Sigmoid colon (tissue), 7 donors: Measurements from ENCODE around the gene UBN1. TPM values are rescaled to one million over a fixed set of nuclear protein-coding genes. Genes with fewer than 3 reads are reported as not detected.

Source experiments
- DNase-seq: peaks from one replicate; pipeline ENCODE4 v3.0.0-alpha.2; 2019
- H3K27ac ChIP-seq, 4 donors: fragments of 200-600 bp; sonication (generic); one replicate each; pipeline ENCODE4 v1.5.1; 2016 to 2019; ENCODE audit warnings: mild to moderate bottlenecking in 1 of 4
- H3K27me3 ChIP-seq, 3 donors: fragments of 200-600 bp; sonication (generic); one replicate each; pipeline ENCODE4 v1.5.1; 2019; ENCODE audit warnings: mild to moderate bottlenecking in 1 of 3
- H3K36me3 ChIP-seq, 4 donors: fragments of 200-600 bp; sonication (generic); one replicate each; pipeline ENCODE4 v1.5.1; 2016 to 2019
- H3K4me1 ChIP-seq, 4 donors: fragments of 200-600 bp; sonication (generic); one replicate each; pipeline ENCODE4 v1.5.1; 2017 to 2019
- H3K4me3 ChIP-seq, 4 donors: fragments of 200-600 bp; sonication (generic); one replicate each; pipeline ENCODE4 v1.5.1; 2017 to 2019; ENCODE audit warnings: mild to moderate bottlenecking in 2 of 4, moderate library complexity in 1 of 4
- H3K9me3 ChIP-seq, 4 donors: fragments of 200-600 bp in 3 of 4; sonication (generic) in 3 of 4; one replicate each; pipeline versions ENCODE4 v1.5.1 to v1.6.1; 2013 to 2019
- CTCF ChIP-seq, 4 experiments: fragments of 450-650 bp in 3 of 4; fragments of 200-600 bp in 1 of 4; IDR thresholded peaks; one replicate each; pipeline ENCODE4 v1.5.1; 2016 to 2019; ENCODE audit warnings: antibody characterized with exemption in 4 of 4, mild to moderate bottlenecking in 3 of 4, moderate library complexity in 2 of 4
- EP300 ChIP-seq, 4 donors: sonication (generic); formaldehyde crosslinking; IDR thresholded peaks; one replicate each; pipeline ENCODE4 v1.6.1; 2017; ENCODE audit warnings: antibody characterized with exemption in 4 of 4
- POLR2A ChIP-seq, 2 donors: fragments of 450-650 bp; IDR thresholded peaks; one replicate each; pipeline ENCODE4 v1.6.1; 2016; ENCODE audit warnings: antibody characterized with exemption in 2 of 2, mild to moderate bottlenecking in 2 of 2, moderate library complexity in 2 of 2
- POLR2AphosphoS5 ChIP-seq, 4 donors: sonication (generic); formaldehyde crosslinking; IDR thresholded peaks; one replicate each; pipeline ENCODE4 v1.6.1; 2017; ENCODE audit warnings: antibody characterized with exemption in 4 of 4
- WGBS, 2 donors: extraction: QIAGEN DNeasy Blood & Tissue Kit; methylation state at CpG; one replicate each; pipeline ENCODE4 v1.1.7; 2013; 5-methylcytosine and 5-hydroxymethylcytosine counted together
- intact Hi-C: fragments of 100-400 bp; cut with DNase I; formaldehyde crosslinking; loops from one replicate; pipeline ENCODE4 v1.15.1; 2023
- polyA plus RNA-seq, 3 donors: library from polyadenylated mRNA; stranded (reverse); fragments of 200-250 nt; gene quantifications; one replicate each; pipeline ENCODE4 v1.2.3, GENCODE V29; 2013
- total RNA-seq, 4 donors: library from RNA; depleted of rRNA; stranded (reverse); fragments of >200 nt; gene quantifications; one replicate each; pipeline ENCODE4 v1.1.0, GENCODE V29; 2016
- donor health status: healthy with polysubstance abuse.
- donor health status: Bipolar disorder and iron deficiency.
- donor health status: healthy.

UBN1 gene
- total and polyA plus RNA-seq, 7 donors = 8.4 to 27.7 (median 17.8) TPM

DNA sequence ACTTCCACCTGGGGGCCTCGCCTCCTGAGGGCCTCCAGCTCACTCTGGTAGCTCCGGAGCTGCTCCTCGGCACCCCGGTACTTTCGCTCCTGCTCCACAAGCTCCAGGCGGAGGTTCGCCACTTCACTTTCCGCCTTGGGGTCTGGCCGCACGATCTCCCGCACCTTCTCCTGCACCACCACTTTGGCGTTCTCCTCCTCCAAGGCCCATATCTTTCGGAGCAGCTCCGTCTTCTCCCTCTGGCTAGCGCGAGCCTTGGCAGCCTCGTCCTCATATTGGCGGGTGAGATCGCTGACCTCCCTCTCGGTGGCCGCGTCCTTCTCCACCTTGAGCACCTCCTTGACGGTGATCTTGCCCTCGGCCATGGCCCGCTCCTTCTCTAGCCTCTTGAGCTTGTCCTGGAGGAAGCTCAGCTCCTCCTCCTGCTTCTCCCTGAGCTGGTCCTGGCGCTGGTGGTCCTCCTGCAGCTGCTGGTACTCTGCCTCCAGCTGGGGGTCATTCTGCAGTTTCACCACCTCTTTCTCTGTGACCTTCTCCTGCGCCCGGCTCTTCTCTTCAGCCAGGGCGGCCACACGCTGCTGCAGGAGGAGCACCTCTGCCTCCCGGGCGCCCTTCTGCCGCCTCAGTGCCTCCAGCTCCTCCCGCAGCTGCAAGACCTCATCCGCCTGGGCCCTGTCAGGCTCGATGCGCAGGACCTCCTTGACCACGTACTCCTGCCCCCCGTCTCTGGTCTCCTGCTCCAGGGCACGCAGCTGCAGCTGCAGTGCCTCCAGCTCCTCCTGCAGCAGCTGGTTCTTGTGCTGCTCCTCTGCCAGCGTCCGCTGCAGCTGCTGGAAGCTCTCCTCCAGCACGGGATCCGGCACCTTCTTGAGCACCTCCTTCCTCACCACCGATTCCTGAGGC is 37.9 kb downstream of the UBN1 start:
- peaks cover 30 to 89% (median 59%) of the 10 kb centered on the region in 4 donors for H3K36me3 ChIP-seq
- no peaks in the 10 kb centered on the region for H3K9me3 ChIP-seq
- no peak for DNase-seq
- H3K4me3 ChIP-seq = no peak overlapping the region
- TF ChIP-seq EP300 (IDR thresholded peaks at IDR 0.05) (no peak), POLR2AphosphoS5 (IDR thresholded peaks at IDR 0.05) (no peak), POLR2A (IDR thresholded peaks at IDR 0.05) (no peak), CTCF (IDR thresholded peaks at IDR 0.05) (no peak)
- intact Hi-C loops = no loop called here
- H3K27ac ChIP-seq = no peak overlapping the region
- no peaks in the 10 kb centered on the region for H3K27me3 ChIP-seq
- WGBS, 2 donors = 95 to 96% methylated on average over 45 of the region's 45 CpGs
- H3K4me1 ChIP-seq = peaks cover 0 to 16% (median 10%) of the 10 kb centered on the region in 4 donors

DNA sequence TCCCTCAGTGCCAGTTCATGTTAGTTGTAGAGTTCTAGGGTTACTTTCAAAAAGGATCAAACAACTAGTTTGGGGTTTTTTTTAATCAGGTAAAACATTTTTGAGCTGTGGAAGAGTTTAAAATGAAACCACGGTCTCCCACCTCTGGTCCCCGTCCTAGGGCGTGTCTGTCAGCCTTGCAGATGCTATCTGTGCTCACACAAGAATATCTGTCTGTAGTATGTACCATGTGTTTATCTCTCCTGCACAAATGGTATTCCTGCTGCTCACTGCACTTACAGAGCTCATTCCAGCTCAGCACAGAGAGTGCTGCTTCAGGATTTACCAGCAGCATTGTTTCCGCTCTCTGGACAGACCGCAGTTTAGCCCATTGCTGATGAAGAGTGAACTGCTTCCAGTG is 38.9 kb downstream of the UBN1 start:
- Histone ChIP-seq H3K27me3 (no peaks in the 10 kb centered on the region), H3K4me3 (no peak overlapping the region), H3K4me1 (peaks cover 0 to 16% (median 10%) of the 10 kb centered on the region in 4 donors), H3K9me3 (no peaks in the 10 kb centered on the region), H3K27ac (no peak overlapping the region), H3K36me3 (peaks cover 27 to 86% (median 50%) of the 10 kb centered on the region in 4 donors)
- no peak for DNase-seq
- TF ChIP-seq CTCF (IDR thresholded peaks at IDR 0.05) (no peak), EP300 (IDR thresholded peaks at IDR 0.05) (no peak), POLR2AphosphoS5 (IDR thresholded peaks at IDR 0.05) (no peak), POLR2A (IDR thresholded peaks at IDR 0.05) (no peak)
- 97 to 98% methylated on average over 5 of the region's 5 CpGs for WGBS, 2 donors
- intact Hi-C loops = no loop called here

DNA sequence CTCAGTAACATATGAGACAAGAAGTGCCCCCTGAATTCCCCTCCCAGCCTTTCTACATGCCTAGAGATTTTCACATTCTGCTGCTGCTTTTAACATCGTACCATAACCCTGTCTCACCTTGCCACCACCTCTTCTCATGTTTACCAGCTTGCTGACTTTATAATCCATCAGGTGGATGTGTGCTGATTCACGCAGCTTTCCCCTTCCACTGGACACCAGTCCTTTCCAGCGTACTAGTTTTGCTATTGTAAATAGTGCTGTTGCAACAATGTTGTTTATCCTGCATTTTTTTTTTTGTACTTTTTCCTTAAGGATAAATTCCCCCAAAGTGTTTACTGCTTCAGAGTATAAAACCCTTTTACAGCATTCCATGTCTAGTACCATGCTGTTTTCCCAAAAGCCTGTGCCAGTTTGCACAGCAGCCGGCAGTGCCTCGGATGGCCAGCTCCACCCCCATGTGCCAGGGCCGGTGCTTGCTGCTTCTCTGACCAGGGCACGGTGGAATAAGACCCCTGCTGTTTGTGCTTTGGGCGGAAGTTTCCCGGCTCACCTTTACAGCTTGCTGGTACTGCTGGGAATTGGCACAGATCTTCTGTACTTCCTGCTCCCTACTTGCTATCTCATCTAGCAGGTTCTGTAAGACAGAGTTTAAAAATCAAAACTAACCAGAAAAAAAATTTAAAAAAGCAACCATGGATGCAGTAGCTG is 41.3 kb downstream of the UBN1 start:
- Histone ChIP-seq H3K4me3 (no peak overlapping the region), H3K36me3 (peaks cover 27 to 71% (median 37%) of the 10 kb centered on the region in 4 donors), H3K9me3 (no peaks in the 10 kb centered on the region), H3K4me1 (peaks cover 0 to 16% (median 13%) of the 10 kb centered on the region in 4 donors), H3K27me3 (no peaks in the 10 kb centered on the region), H3K27ac (no peak overlapping the region)
- DNase-seq = no peak
- WGBS, 2 donors = 79 to 89% methylated on average over 9 of the region's 9 CpGs
- no peak for TF ChIP-seq POLR2AphosphoS5 (IDR thresholded peaks at IDR 0.05)
- intact Hi-C loops = no loop called here

- peaks cover 0 to 16% (median 13%) of the 10 kb centered on the region in 4 donors for H3K4me1 ChIP-seq
- H3K27ac ChIP-seq = no peak overlapping the region
- no peak overlapping the region for H3K4me3 ChIP-seq
- no peaks in the 10 kb centered on the region for H3K9me3 ChIP-seq
- intact Hi-C loops = no loop called here
- DNase-seq = no peak
- WGBS, 2 donors = 84 to 87% methylated on average over 11 of the region's 11 CpGs
- peaks cover 14 to 57% (median 24%) of the 10 kb centered on the region in 4 donors for H3K36me3 ChIP-seq
- no peaks in the 10 kb centered on the region for H3K27me3 ChIP-seq
- TF ChIP-seq POLR2A (IDR thresholded peaks at IDR 0.05) = no peak
- no peak for TF ChIP-seq CTCF (IDR thresholded peaks at IDR 0.05)
- TF ChIP-seq EP300 (IDR thresholded peaks at IDR 0.05) = no peak
- no peak for TF ChIP-seq POLR2AphosphoS5 (IDR thresholded peaks at IDR 0.05)
These were observed 42.7 kb downstream of the UBN1 start for GRCh38 chr16:4890026-4890425.

DNA sequence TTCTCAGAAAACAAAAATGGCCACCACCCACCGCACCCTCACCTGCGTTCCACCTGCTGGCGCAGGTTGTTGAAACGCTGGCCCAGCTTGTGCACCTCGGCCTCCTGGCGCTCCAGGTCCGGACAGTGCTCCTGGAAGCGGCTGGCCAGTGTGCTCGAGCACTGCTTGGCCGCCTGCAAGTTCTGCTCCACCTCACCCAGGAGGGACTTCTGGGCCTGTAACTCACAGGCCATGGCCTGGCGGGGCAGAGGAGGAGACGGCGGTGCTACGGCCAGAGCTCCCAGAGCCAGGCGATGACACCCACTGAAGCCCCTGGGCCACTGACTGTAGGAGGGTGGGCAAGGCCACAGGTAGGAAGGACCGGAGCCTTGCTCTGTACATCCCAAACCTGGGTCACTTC is 43.4 kb downstream of the UBN1 start:
- intact Hi-C loops = no loop called here

More for the DNA sequence above, 43.4 kb downstream of the UBN1 start:
- H3K27me3 ChIP-seq = no peaks in the 10 kb centered on the region
- peaks cover 0 to 16% (median 13%) of the 10 kb centered on the region in 4 donors for H3K4me1 ChIP-seq
- peaks cover 8 to 50% (median 17%) of the 10 kb centered on the region in 4 donors for H3K36me3 ChIP-seq
- DNase-seq = no peak
- TF ChIP-seq POLR2AphosphoS5 (IDR thresholded peaks at IDR 0.05) = no peak
- no peak for TF ChIP-seq EP300 (IDR thresholded peaks at IDR 0.05)
- no peak for TF ChIP-seq POLR2A (IDR thresholded peaks at IDR 0.05)
- TF ChIP-seq CTCF (IDR thresholded peaks at IDR 0.05) = no peak
- H3K4me3 ChIP-seq = no peak overlapping the region
- H3K27ac ChIP-seq = no peak overlapping the region
- H3K9me3 ChIP-seq = no peaks in the 10 kb centered on the region
- 95 to 96% methylated on average over 16 of the region's 16 CpGs for WGBS, 2 donors
